Kidney epithelial cell (primary cell): ENCODE results near the gene TMEM59L. TPM values are rescaled to one million over a fixed set of nuclear protein-coding genes. Genes with fewer than 3 reads are reported as not detected.

Experiments
- DNase-seq: peaks from one replicate; pipeline ENCODE4 v3.0.0-alpha.2; 2010; ENCODE audit warnings: low read depth
- H3K27me3 ChIP-seq: 2 replicates; pipeline ENCODE4 v1.6.0; 2011; ENCODE audit warnings: low read length; ENCODE audit not compliant: control insufficient read depth, insufficient read depth
- H3K36me3 ChIP-seq: 2 replicates; pipeline ENCODE4 v1.5.1; 2011; ENCODE audit warnings: low read length; ENCODE audit not compliant: control insufficient read depth, insufficient read depth
- H3K4me3 ChIP-seq: 2 replicates; pipeline ENCODE4 v1.5.1; 2011; ENCODE audit warnings: low read depth, mild to moderate bottlenecking, control low read depth, low read length
- CTCF ChIP-seq: IDR thresholded peaks from 2 replicates; pipeline ENCODE4 v1.5.1; 2011; ENCODE audit warnings: mild to moderate bottlenecking, moderate library complexity, low read length, control low read depth, inconsistent platforms; ENCODE audit not compliant: insufficient read depth, poor library complexity, severe bottlenecking
- total RNA-seq: library from RNA; depleted of rRNA; stranded (reverse); fragments of >200 nt; gene quantifications from 2 replicates; pipeline ENCODE4 v1.2.3, GENCODE V29; 2015

Gene TMEM59L
- 3.8 and 6.5 TPM in 2 replicates for total RNA-seq

DNA sequence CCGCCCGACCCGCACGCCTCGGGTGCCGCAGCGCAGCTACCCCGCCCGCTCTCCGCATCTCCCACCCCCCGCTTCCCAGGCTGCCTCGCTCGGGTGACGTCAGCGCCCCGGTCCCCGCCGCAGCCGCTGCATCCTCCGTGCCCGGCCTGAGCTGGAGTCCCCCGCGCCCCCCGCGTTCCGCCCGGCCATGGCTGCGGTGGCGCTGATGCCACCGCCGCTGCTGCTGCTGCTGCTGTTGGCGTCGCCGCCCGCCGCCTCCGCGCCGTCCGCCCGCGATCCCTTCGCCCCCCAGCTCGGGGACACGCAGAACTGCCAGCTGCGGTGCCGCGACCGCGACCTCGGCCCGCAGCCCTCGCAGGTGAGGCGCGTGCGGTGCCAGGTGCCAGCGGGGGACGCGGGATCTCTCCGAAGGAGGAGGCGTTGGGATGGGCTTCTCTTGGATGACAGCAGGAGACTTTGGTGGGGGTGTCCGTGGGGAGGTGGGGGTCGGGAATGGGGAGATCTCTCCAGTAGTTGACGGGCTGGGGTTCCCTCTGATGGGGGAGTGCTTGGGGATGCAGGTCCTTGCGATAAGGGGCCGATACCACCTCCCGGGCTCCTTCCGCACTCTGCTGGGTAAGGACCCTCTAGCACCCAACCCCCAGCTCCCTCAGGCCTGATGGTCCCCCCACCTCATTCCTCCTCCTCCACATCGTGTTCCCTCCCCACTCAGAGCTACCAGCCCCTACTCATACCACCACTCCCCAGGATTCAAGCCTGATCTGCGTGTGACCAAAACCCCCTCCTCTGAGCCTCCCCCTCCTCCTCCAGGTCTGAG, at the start of gene TMEM59L:
Gene TMEM59L, plus strand, starts transcription at position 99 of the 817 bp plus-strand sequence. Its CDS starts 89 bp downstream, at position 188.
- peaks cover 71% of the 10 kb centered on the region for H3K27me3 ChIP-seq
- no peak for TF ChIP-seq CTCF
- peak within 1 kb of the TSS; percentile 32 for H3K4me3 ChIP-seq
- no peaks in the 10 kb centered on the region for H3K36me3 ChIP-seq
- no peak for DNase-seq

- DNase-seq, result no peak
- Histone ChIP-seq H3K27me3 (no peaks in the 10 kb centered on the region), H3K36me3 (peaks cover 2% of the 10 kb centered on the region), H3K4me3 (no peak overlapping the region)
- no peak for TF ChIP-seq CTCF
Observed at GRCh38 chr19:18566953-18567352, 45.7 kb upstream of the TMEM59L start.

- DNase-seq, result no peak
- H3K27me3 ChIP-seq, result no peaks in the 10 kb centered on the region
- TF ChIP-seq CTCF, result no peak
- H3K4me3 ChIP-seq, result no peak overlapping the region
- H3K36me3 ChIP-seq, result peaks cover 2% of the 10 kb centered on the region
Observed at GRCh38 chr19:18568367-18568766, 44.3 kb upstream of the TMEM59L start.

GRCh38 chr19:18571564-18572344, 40.9 kb upstream of the TMEM59L start, which contains the start of gene UBA52:
Gene UBA52 (plus strand): TSS chr19:18571857. CDS start chr19:18573301, 1,444 bp downstream.
- no peak for TF ChIP-seq CTCF
- Histone ChIP-seq H3K27me3 (no peaks in the 10 kb centered on the region), H3K36me3 (peaks cover 3% of the 10 kb centered on the region), H3K4me3 (peak within 1 kb of the TSS; percentile 87)
- peak; percentile 80 for DNase-seq

DNA sequence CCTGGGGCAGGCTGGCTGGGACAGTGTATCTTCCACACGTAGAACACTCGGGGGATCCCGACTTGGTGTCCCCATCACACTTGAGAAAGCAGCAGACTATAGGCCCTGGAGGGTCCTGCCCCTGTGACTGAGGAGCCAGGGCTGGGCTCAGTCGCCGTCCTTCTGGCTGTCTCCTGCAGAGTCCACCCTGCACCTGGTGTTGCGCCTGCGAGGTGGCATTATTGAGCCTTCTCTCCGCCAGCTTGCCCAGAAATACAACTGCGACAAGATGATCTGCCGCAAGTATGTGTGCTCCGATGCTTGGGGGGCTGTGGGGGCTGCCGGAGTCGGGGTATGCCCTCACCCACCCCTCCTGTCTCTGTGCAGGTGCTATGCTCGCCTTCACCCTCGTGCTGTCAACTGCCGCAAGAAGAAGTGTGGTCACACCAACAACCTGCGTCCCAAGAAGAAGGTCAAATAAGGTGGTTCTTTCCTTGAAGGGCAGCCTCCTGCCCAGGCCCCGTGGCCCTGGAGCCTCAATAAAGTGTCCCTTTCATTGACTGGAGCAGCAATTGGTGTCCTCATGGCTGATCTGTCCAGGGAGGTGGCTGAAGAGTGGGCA, 37.9 kb upstream of the TMEM59L start:
- TF ChIP-seq CTCF, result no peak
- Histone ChIP-seq H3K36me3 (peaks cover 3% of the 10 kb centered on the region), H3K4me3 (no peak overlapping the region), H3K27me3 (no peaks in the 10 kb centered on the region)
- no peak for DNase-seq
